GM21367 (cell line): ENCODE results near the gene CNTLN.
"Not testable (repeated sequence)": the region's sequence is repeated elsewhere in the genome, so short reads cannot be mapped to it uniquely, and the experiment has no call there.

ENCODE experiments used
- ATAC-seq: cut with Tn5 transposase; IDR thresholded peaks from one replicate; pipeline ENCODE4 v1.9.1; 2021; ENCODE audit not compliant: unreplicated experiment

Gene CNTLN

GRCh38 chr9:17171309-17172094, 36.7 kb downstream of the CNTLN start:
- no peak for ATAC-seq

GRCh38 chr9:17177496-17177895, 42.7 kb downstream of the CNTLN start:
- not testable (repeated sequence) for ATAC-seq

- ATAC-seq, result no peak
These were observed 50.7 kb downstream of the CNTLN start for GRCh38 chr9:17185481-17186029.

- no peak for ATAC-seq
These were observed 56.2 kb downstream of the CNTLN start for GRCh38 chr9:17191082-17191481.

GRCh38 chr9:17204611-17205152, 69.8 kb downstream of the CNTLN start:
- ATAC-seq, result no peak

GRCh38 chr9:17216011-17216410, 81.2 kb downstream of the CNTLN start:
- ATAC-seq, result no peak

- no peak for ATAC-seq
These were observed 81.8 kb downstream of the CNTLN start for GRCh38 chr9:17216646-17217045.

GRCh38 chr9:17217272-17217671, 82.4 kb downstream of the CNTLN start:
- ATAC-seq, result no peak

GRCh38 chr9:17219261-17219660, 84.4 kb downstream of the CNTLN start:
- no peak for ATAC-seq

GRCh38 chr9:17222932-17223331, 88.1 kb downstream of the CNTLN start:
- ATAC-seq, result no peak

GRCh38 chr9:17225407-17225806, 90.6 kb downstream of the CNTLN start:
- no peak for ATAC-seq

GRCh38 chr9:17229945-17230560, 95.2 kb downstream of the CNTLN start:
- ATAC-seq, result no peak

GRCh38 chr9:17230646-17231045, 95.8 kb downstream of the CNTLN start:
- no peak for ATAC-seq

GRCh38 chr9:17236147-17236546, 101.3 kb downstream of the CNTLN start:
- ATAC-seq, result no peak

GRCh38 chr9:17246770-17247169, 111.9 kb downstream of the CNTLN start:
- ATAC-seq, result no peak

- ATAC-seq, result no peak
These were observed 116.3 kb downstream of the CNTLN start for GRCh38 chr9:17251100-17251499.

- ATAC-seq, result not testable (repeated sequence)
These were observed 133.8 kb downstream of the CNTLN start for GRCh38 chr9:17268531-17269188.

GRCh38 chr9:17269799-17270198, 135.0 kb downstream of the CNTLN start:
- ATAC-seq, result no peak

- peak; percentile 65 for ATAC-seq
These were observed 137.7 kb downstream of the CNTLN start for GRCh38 chr9:17272536-17272935.

GRCh38 chr9:17280350-17281012, 145.6 kb downstream of the CNTLN start:
- ATAC-seq, result no peak

GRCh38 chr9:17290673-17291072, 155.8 kb downstream of the CNTLN start:
- not testable (repeated sequence) for ATAC-seq
